Glutamatergic neuron (in vitro differentiated cells): ENCODE results near the gene FCER1G. TPM values are rescaled to one million over a fixed set of nuclear protein-coding genes. Genes with fewer than 3 reads are reported as not detected.
A peak's percentile ranks its signal among the peaks of the same experiment; 100 is the strongest.

Experiments
- DNase-seq: peaks from one replicate; pipeline ENCODE4 v3.0.0; 2022
- H3K27ac Mint-ChIP-seq: one replicate; pipeline ENCODE4 v1.8.0; 2020; ENCODE audit warnings: mild to moderate bottlenecking, mixed read lengths, inconsistent platforms; ENCODE audit not compliant: unreplicated experiment
- H3K27me3 Mint-ChIP-seq: one replicate; pipeline ENCODE4 v1.8.0; 2020; ENCODE audit warnings: mild to moderate bottlenecking, moderate library complexity, mixed read lengths, inconsistent platforms; ENCODE audit not compliant: unreplicated experiment
- H3K36me3 Mint-ChIP-seq: one replicate; pipeline ENCODE4 v1.8.0; 2020; ENCODE audit warnings: mild to moderate bottlenecking, mixed read lengths, inconsistent platforms; ENCODE audit not compliant: unreplicated experiment
- H3K4me1 Mint-ChIP-seq: one replicate; pipeline ENCODE4 v1.8.0; 2020; ENCODE audit warnings: mild to moderate bottlenecking, low read depth, mixed read lengths, inconsistent platforms; ENCODE audit not compliant: unreplicated experiment
- H3K4me3 Mint-ChIP-seq: one replicate; pipeline ENCODE4 v1.8.0; 2020; ENCODE audit warnings: mild to moderate bottlenecking, mixed read lengths, inconsistent platforms; ENCODE audit not compliant: unreplicated experiment
- H3K9me3 Mint-ChIP-seq: one replicate; pipeline ENCODE4 v1.8.0; 2020; ENCODE audit warnings: mild to moderate bottlenecking, moderate library complexity, mixed read lengths, inconsistent platforms; ENCODE audit not compliant: unreplicated experiment
- total RNA-seq: library from RNA; stranded (reverse); fragmentation: NEBNext Ultra II Directional; extraction: Animal tissue kit (Norgen Biotek cat#: 25700); gene quantifications from one replicate; pipeline ENCODE4 v1.2.1, GENCODE V29; 2021; ENCODE audit not compliant: unreplicated experiment
- TF ChIP-seq, protein P1 (sequence below): fragments of 200-600 bp; sonication (generic); IDR thresholded peaks from one replicate; pipeline ENCODE4 v1.5.0; 2021; ENCODE audit not compliant: partially characterized antibody, unreplicated experiment

FCER1G gene
- total RNA-seq, 1 donor from 2014 or later = 1.3 TPM

DNA sequence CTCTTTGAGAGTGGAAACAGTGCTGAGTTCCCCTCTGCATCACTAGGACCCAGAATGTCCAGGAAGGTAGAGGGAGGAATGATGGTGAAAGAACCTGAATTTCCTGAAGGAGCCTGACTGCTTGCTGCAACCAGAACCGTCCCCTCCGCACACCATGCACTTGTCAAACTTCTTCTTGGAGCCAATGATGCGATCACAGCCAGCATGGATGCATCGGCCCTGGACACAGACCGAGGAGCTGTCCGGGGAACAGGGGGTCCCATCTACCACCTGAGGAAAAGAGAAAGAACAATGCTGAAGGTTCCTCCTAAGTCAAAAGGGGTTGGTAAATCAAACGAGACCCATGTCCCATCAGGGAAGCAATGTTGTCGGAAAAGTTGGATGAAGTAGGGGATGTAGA, 23.1 kb upstream of the FCER1G start:
- Mint-ChIP-seq H3K4me1 (peaks cover 13% of the 10 kb centered on the region), H3K9me3 (peaks cover 2% of the 10 kb centered on the region), H3K27me3 (peaks cover 10% of the 10 kb centered on the region), H3K27ac (no peak overlapping the region), H3K4me3 (no peak overlapping the region), H3K36me3 (no peaks in the 10 kb centered on the region)
- TF ChIP-seq, protein P1, sequence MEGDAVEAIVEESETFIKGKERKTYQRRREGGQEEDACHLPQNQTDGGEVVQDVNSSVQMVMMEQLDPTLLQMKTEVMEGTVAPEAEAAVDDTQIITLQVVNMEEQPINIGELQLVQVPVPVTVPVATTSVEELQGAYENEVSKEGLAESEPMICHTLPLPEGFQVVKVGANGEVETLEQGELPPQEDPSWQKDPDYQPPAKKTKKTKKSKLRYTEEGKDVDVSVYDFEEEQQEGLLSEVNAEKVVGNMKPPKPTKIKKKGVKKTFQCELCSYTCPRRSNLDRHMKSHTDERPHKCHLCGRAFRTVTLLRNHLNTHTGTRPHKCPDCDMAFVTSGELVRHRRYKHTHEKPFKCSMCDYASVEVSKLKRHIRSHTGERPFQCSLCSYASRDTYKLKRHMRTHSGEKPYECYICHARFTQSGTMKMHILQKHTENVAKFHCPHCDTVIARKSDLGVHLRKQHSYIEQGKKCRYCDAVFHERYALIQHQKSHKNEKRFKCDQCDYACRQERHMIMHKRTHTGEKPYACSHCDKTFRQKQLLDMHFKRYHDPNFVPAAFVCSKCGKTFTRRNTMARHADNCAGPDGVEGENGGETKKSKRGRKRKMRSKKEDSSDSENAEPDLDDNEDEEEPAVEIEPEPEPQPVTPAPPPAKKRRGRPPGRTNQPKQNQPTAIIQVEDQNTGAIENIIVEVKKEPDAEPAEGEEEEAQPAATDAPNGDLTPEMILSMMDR = no peak
- DNase-seq = no peak

DNA sequence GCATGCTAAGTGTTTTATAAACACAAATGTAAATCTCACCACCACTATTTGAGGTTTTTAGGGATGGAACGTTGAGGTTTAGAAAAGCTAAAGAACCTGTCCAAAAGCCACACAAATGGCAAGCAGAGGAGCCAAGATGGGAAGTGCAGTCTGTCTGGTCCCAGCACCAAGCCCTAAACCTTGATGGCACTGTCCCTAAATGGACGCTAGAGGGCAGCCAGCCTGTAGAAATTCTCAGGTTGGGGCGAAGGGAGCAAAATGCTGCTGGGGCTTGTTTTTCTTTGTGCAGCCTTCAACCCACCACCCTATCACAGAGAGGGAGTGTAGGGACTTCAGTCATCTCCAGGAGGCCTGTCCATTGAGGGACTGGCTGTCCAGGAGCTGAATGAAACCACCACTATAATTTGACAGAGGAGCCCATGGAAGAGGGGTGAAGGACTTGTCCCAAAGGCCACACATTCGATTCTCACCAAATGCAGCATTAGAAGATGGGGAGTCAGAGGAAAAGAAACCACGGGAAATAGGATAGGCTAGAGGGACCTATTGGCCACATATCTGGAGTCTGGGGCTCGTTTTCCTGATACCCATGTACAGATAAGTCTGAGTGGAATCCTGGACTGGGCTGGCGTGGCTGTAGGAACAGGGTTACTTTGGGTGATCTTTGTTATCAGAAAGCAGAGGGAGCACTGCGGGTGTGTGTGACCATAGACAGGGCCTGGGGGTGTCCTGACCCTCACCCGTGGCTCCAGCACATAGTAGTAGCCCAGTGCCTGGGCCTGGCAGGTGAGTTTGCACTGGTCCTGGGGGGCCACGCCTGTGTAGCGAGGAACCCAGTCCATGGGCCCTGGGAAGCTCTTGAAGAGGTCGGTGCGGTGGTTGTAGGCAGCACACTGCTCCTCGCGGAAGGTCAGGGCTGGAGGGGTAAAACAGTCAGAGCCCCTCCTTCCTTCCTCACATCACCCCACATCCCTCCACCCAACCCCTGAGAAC, 22.3 kb upstream of the FCER1G start:
- Mint-ChIP-seq H3K36me3 (no peaks in the 10 kb centered on the region), H3K9me3 (peaks cover 2% of the 10 kb centered on the region), H3K4me3 (peak overlapping the region; percentile 36), H3K4me1 (peaks cover 13% of the 10 kb centered on the region), H3K27ac (peak overlapping the region; percentile 84), H3K27me3 (peaks cover 8% of the 10 kb centered on the region)
- TF ChIP-seq, protein P1 = peak; percentile 88
- peak; percentile 68 for DNase-seq

- TF ChIP-seq, protein P1 = no peak
- Mint-ChIP-seq H3K4me1 (peaks cover 13% of the 10 kb centered on the region), H3K27ac (no peak overlapping the region), H3K9me3 (peaks cover 2% of the 10 kb centered on the region), H3K27me3 (peaks cover 9% of the 10 kb centered on the region), H3K36me3 (no peaks in the 10 kb centered on the region), H3K4me3 (no peak overlapping the region)
- no peak for DNase-seq
These were observed 21.4 kb upstream of the FCER1G start for GRCh38 chr1:161193561-161194235.

GRCh38 chr1:161195171-161195570, 19.9 kb upstream of the FCER1G start:
- no peak for DNase-seq
- peaks cover 12% of the 10 kb centered on the region for H3K27me3 Mint-ChIP-seq
- no peaks in the 10 kb centered on the region for H3K36me3 Mint-ChIP-seq
- H3K9me3 Mint-ChIP-seq = peaks cover 4% of the 10 kb centered on the region
- TF ChIP-seq, protein P1 = no peak
- no peak overlapping the region for H3K4me3 Mint-ChIP-seq
- H3K4me1 Mint-ChIP-seq = peaks cover 24% of the 10 kb centered on the region
- no peak overlapping the region for H3K27ac Mint-ChIP-seq
